CD14-positive monocyte (primary cell): Measurements from ENCODE around the gene NELL1. TPM values are rescaled to one million over a fixed set of nuclear protein-coding genes. Genes with fewer than 3 reads are reported as not detected.

Experiments
- DNase-seq, 3 donors: peaks; one replicate each; pipeline ENCODE4 v3.0.0-alpha.2; 2011 to 2022
- H2AFZ ChIP-seq: 2 replicates; pipeline ENCODE4 v1.6.0; 2012; ENCODE audit warnings: mild to moderate bottlenecking, low read depth, low read length, inconsistent platforms; ENCODE audit not compliant: insufficient read depth, poor library complexity, severe bottlenecking
- H3K27ac ChIP-seq, 2 donors: 1 replicate in 1 of 2; 2 replicates in 1 of 2; pipeline ENCODE4 v1.5.1; 2012 to 2013; ENCODE audit warnings: low read length in 2 of 2, control low read depth in 1 of 2, inconsistent platforms in 1 of 2, low read depth in 1 of 2, mild to moderate bottlenecking in 1 of 2
- H3K27me3 ChIP-seq, 2 donors: one replicate each; pipeline versions ENCODE4 v1.6.0 to v1.6.1; 2011 to 2013; ENCODE audit warnings: low read length in 2 of 2; ENCODE audit not compliant: control insufficient read depth in 2 of 2, insufficient read depth in 2 of 2
- H3K36me3 ChIP-seq, 2 donors: replicated peaks in 1 of 2; 1 replicate in 1 of 2; 2 replicates in 1 of 2; pipeline versions ENCODE4 v1.5.1 to v1.6.1; 2012 to 2013; ENCODE audit warnings: low read length in 2 of 2, control low read depth in 1 of 2, inconsistent platforms in 1 of 2, mild to moderate bottlenecking in 1 of 2; ENCODE audit not compliant: insufficient read depth in 2 of 2, control insufficient read depth in 1 of 2
- H3K4me1 ChIP-seq, 2 donors: 1 replicate in 1 of 2; 2 replicates in 1 of 2; pipeline versions ENCODE4 v1.5.1 to v1.6.1; 2012 to 2013; ENCODE audit warnings: low read length in 2 of 2, control low read depth in 1 of 2, inconsistent platforms in 1 of 2, mild to moderate bottlenecking in 1 of 2, moderate library complexity in 1 of 2; ENCODE audit not compliant: insufficient read depth in 2 of 2, control insufficient read depth in 1 of 2
- H3K4me2 ChIP-seq: replicated peaks from 2 replicates; pipeline ENCODE3; 2012; ENCODE audit warnings: low read length, moderate library complexity, mild to moderate bottlenecking; ENCODE audit not compliant: poor library complexity, severe bottlenecking; ENCODE audit errors: extremely low read depth
- H3K4me3 ChIP-seq, 3 experiments: fragments of 200-600 bp in 1 of 3; sonication (generic) in 1 of 3; replicated peaks in 1 of 3; 1 replicate in 2 of 3; 2 replicates in 1 of 3; pipeline ENCODE4 v1.5.1; 2011 to 2013; ENCODE audit warnings: low read length in 3 of 3, mild to moderate bottlenecking in 3 of 3, control low read depth in 2 of 3, low read depth in 2 of 3, inconsistent platforms in 1 of 3, moderate library complexity in 1 of 3
- H3K79me2 ChIP-seq: 2 replicates; pipeline ENCODE4 v1.6.0; 2012; ENCODE audit warnings: mild to moderate bottlenecking, control low read depth, inconsistent platforms, low read length, moderate library complexity; ENCODE audit not compliant: insufficient read depth
- H3K9ac ChIP-seq: 2 replicates; pipeline ENCODE4 v1.6.0; 2017; ENCODE audit warnings: low read length, mild to moderate bottlenecking; ENCODE audit not compliant: insufficient read depth, poor library complexity, severe bottlenecking
- H3K9me3 ChIP-seq, 2 donors: replicated peaks in 1 of 2; 1 replicate in 1 of 2; 2 replicates in 1 of 2; pipeline versions ENCODE4 v1.5.1 to v1.6.1; 2012 to 2013; ENCODE audit warnings: low read length in 2 of 2, control low read depth in 1 of 2; ENCODE audit not compliant: control insufficient read depth in 1 of 2, insufficient read depth in 1 of 2
- H4K20me1 ChIP-seq: 2 replicates; pipeline ENCODE4 v1.6.0; 2012; ENCODE audit warnings: mild to moderate bottlenecking, low read length, control low read depth, moderate library complexity; ENCODE audit not compliant: insufficient read depth
- H3K27ac Mint-ChIP-seq, 7 donors: one replicate each; pipeline ENCODE4 v1.8.0; 2020; ENCODE audit warnings: mild to moderate bottlenecking in 7 of 7, mixed read lengths in 7 of 7, moderate library complexity in 6 of 7, inconsistent platforms in 2 of 7
- H3K27me3 Mint-ChIP-seq, 3 donors: one replicate each; pipeline ENCODE4 v1.8.0; 2021 to 2022; ENCODE audit warnings: low read depth in 3 of 3, mild to moderate bottlenecking in 3 of 3, mixed read lengths in 3 of 3, moderate library complexity in 3 of 3, inconsistent platforms in 1 of 3
- H3K36me3 Mint-ChIP-seq, 2 donors: one replicate each; pipeline ENCODE4 v1.8.0; 2020; ENCODE audit warnings: mixed read lengths in 2 of 2, inconsistent platforms in 1 of 2, mild to moderate bottlenecking in 1 of 2
- H3K4me1 Mint-ChIP-seq: one replicate; pipeline ENCODE4 v1.8.0; 2020; ENCODE audit warnings: mild to moderate bottlenecking, mixed read lengths
- H3K4me3 Mint-ChIP-seq, 2 donors: one replicate each; pipeline ENCODE4 v1.8.0; 2020; ENCODE audit warnings: mild to moderate bottlenecking in 2 of 2, mixed read lengths in 2 of 2, moderate library complexity in 1 of 2
- H3K9me3 Mint-ChIP-seq, 7 donors: one replicate each; pipeline ENCODE4 v1.8.0; 2020 to 2022; ENCODE audit warnings: mixed read lengths in 7 of 7, mild to moderate bottlenecking in 6 of 7, moderate library complexity in 6 of 7, inconsistent platforms in 2 of 7
- WGBS: methylation state at CpG from one replicate; pipeline ENCODE4 v1.1.5; 2013; ENCODE audit warnings: missing lambda C conversion rate; ENCODE audit not compliant: insufficient coverage; 5-methylcytosine and 5-hydroxymethylcytosine counted together
- intact Hi-C, 2 donors: fragments of 100-400 bp; cut with micrococcal nuclease; formaldehyde crosslinking; loops; one replicate each; pipeline versions ENCODE4 v1.15.0 to v1.15.1; 2023
- polyA plus RNA-seq, 3 donors: library from polyadenylated mRNA; depleted of rRNA in 1 of 3; unstranded in 2 of 3; stranded (reverse) in 1 of 3; fragments of 300-500 nt in 2 of 3; fragments of >200 nt in 1 of 3; fragmentation: Illumina TruSeq in 2 of 3; gene quantifications; 1 replicate in 2 of 3; 2 replicates in 1 of 3; pipeline ENCODE4 v1.2.3, GENCODE V29; 2012 to 2021
- TF ChIP-seq, protein P1 (sequence below): fragments of 200-600 bp; IDR thresholded peaks from one replicate; pipeline ENCODE4 v1.8.0; 2022; ENCODE audit warnings: antibody characterized with exemption, mild to moderate bottlenecking

The NELL1 gene
- polyA plus RNA-seq, 3 donors = not detected

DNA sequence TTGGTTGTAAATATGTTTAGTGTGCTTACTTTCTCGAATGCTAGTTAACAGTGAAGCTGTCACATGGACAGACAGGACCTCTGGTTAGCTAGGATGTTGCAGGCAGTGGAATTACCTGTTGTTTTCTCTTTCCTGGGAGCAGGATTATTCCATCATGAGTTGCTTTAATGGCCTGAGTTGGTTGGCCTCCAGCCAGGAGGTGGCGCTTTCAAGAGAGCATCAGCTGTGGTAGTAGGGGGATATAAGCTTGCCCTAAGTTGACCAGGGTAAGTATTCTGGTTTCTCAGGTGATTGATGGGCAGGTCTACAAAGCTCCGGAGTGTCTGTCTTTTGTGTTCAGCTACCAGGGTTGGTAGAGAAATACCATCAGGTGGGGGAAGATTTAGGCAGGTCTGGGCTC lies 43.5 kb downstream of the NELL1 start:
- Mint-ChIP-seq H3K27me3 (peaks cover 0 to 1% (median 1%) of the 10 kb centered on the region in 3 donors), H3K36me3 (no peaks in the 10 kb centered on the region), H3K27ac (no peak overlapping the region), H3K4me1 (no peaks in the 10 kb centered on the region), H3K9me3 (peaks cover 0 to 9% (median 4%) of the 10 kb centered on the region in 7 donors), H3K4me3 (no peak overlapping the region)
- Histone ChIP-seq H3K36me3 (no peaks in the 10 kb centered on the region), H3K9ac (no peak overlapping the region), H3K4me1 (no peaks in the 10 kb centered on the region), H3K27ac (no peak overlapping the region), H2AFZ (no peak overlapping the region), H3K4me3 (no peak overlapping the region), H3K79me2 (no peaks in the 10 kb centered on the region), H3K4me2 (no peak overlapping the region), H3K27me3 (no peaks in the 10 kb centered on the region), H3K9me3 (peaks cover 0 to 6% of the 10 kb centered on the region in 2 donors), H4K20me1 (no peaks in the 10 kb centered on the region)
- 86% methylated on average over 3 of the region's 3 CpGs for WGBS
- intact Hi-C loops = no loop called here
- TF ChIP-seq, protein P1, sequence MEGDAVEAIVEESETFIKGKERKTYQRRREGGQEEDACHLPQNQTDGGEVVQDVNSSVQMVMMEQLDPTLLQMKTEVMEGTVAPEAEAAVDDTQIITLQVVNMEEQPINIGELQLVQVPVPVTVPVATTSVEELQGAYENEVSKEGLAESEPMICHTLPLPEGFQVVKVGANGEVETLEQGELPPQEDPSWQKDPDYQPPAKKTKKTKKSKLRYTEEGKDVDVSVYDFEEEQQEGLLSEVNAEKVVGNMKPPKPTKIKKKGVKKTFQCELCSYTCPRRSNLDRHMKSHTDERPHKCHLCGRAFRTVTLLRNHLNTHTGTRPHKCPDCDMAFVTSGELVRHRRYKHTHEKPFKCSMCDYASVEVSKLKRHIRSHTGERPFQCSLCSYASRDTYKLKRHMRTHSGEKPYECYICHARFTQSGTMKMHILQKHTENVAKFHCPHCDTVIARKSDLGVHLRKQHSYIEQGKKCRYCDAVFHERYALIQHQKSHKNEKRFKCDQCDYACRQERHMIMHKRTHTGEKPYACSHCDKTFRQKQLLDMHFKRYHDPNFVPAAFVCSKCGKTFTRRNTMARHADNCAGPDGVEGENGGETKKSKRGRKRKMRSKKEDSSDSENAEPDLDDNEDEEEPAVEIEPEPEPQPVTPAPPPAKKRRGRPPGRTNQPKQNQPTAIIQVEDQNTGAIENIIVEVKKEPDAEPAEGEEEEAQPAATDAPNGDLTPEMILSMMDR = no peak
- no peak for DNase-seq

DNA sequence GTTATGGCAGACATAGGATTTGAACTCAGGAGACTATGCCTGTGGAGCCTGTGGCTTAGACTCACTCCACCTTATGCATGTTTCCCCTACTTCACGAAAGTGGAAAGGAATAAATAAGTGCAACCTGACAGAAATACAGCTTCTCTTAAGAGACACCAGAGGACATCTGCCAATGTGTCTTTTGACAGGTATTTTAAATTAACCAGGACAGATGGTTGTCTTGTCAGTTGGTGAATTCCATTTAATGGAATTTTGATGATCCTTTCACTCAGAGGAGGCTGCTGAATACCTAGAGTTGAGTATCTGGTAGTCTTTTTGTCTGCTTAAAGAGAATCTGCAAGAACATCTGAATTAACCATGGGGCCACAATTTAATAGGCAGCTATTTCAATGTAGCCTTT lies 46.1 kb downstream of the NELL1 start:
- no peaks in the 10 kb centered on the region for H3K27me3 ChIP-seq
- no peaks in the 10 kb centered on the region for H4K20me1 ChIP-seq
- H3K27ac ChIP-seq = no peak overlapping the region
- no peak overlapping the region for H3K4me2 ChIP-seq
- H3K79me2 ChIP-seq = no peaks in the 10 kb centered on the region
- H3K4me3 ChIP-seq = no peak overlapping the region
- H3K4me1 ChIP-seq = no peaks in the 10 kb centered on the region
- H3K36me3 ChIP-seq = no peaks in the 10 kb centered on the region
- Mint-ChIP-seq H3K36me3 (no peaks in the 10 kb centered on the region), H3K4me1 (no peaks in the 10 kb centered on the region), H3K4me3 (no peak overlapping the region), H3K9me3 (peaks cover 0 to 9% (median 4%) of the 10 kb centered on the region in 7 donors), H3K27ac (no peak overlapping the region), H3K27me3 (no peaks in the 10 kb centered on the region)
- no peak overlapping the region for H3K9ac ChIP-seq
- no CpG with 5 or more reads among the region's 1 CpG for WGBS
- intact Hi-C loops = no loop called here
- DNase-seq = no peak
- peaks cover 0 to 6% of the 10 kb centered on the region in 2 donors for H3K9me3 ChIP-seq
- H2AFZ ChIP-seq = no peak overlapping the region
- TF ChIP-seq, protein P1 = no peak
